GM12891 (cell line): ENCODE results near the gene ELOVL2.

Experiments
- PAX5 ChIP-seq: IDR thresholded peaks from 2 replicates; pipeline ENCODE4 v1.6.1; 2011; ENCODE audit warnings: low read length, moderate library complexity, mild to moderate bottlenecking; ENCODE audit not compliant: insufficient read depth, severe bottlenecking
- POLR2A ChIP-seq: IDR thresholded peaks from 2 replicates; pipeline ENCODE4 v1.6.1; 2011; ENCODE audit warnings: low read depth, low read length, control low read depth
- POLR2AphosphoS5 ChIP-seq: IDR thresholded peaks from 2 replicates; pipeline ENCODE4 v1.6.1; 2011; ENCODE audit warnings: low read depth, low read length, control low read depth
- SPI1 ChIP-seq: IDR thresholded peaks from 2 replicates; pipeline ENCODE4 v1.6.1; 2011; ENCODE audit warnings: low read depth, low read length, control low read depth
- TAF1 ChIP-seq: IDR thresholded peaks from 2 replicates; pipeline ENCODE4 v1.6.1; 2011; ENCODE audit warnings: low read depth, low read length, control low read depth

DNA sequence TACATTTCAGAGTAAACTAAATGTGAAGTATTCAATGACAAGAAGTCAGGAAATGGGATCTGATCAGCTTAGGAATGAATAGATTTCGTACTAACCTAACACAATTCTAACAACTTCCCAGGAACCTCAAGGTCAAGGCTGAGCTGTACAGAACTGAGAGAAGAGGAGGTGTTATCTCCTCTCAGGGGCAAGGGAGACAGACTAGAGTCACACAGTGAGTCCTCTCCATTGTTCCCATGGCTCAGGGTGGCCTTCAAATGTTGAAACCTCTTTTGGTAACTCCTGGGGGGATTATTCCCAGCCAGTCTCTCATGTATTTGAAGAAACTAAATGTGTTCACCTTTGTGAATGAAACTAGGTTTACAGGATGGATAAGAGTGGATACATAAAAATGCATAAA lies 27.7 kb downstream of the ELOVL2 start:
- TF ChIP-seq TAF1 (no peak), POLR2A (no peak), POLR2AphosphoS5 (no peak), PAX5 (no peak), SPI1 (no peak)
